BE2C (cell line): ENCODE data around the gene VSIG4.

ENCODE experiments used
- DNase-seq: peaks from one replicate; pipeline ENCODE4 v3.0.0-alpha.2; 2020
- H3K27me3 ChIP-seq: fragments of 250-450 bp; sonication (Bioruptor Pico); 2 replicates; pipeline ENCODE4 v1.5.1; 2020; ENCODE audit warnings: mild to moderate bottlenecking
- H3K36me3 ChIP-seq: fragments of 250-450 bp; sonication (Bioruptor Pico); 2 replicates; pipeline ENCODE4 v1.5.1; 2020; ENCODE audit warnings: mild to moderate bottlenecking
- H3K4me1 ChIP-seq: fragments of 250-450 bp; sonication (Bioruptor Pico); 2 replicates; pipeline ENCODE4 v1.5.1; 2020
- H3K4me3 ChIP-seq: 2 replicates; pipeline ENCODE4 v1.5.1; 2011; ENCODE audit warnings: low read depth, low read length
- H3K9me3 ChIP-seq: fragments of 250-450 bp; sonication (Bioruptor Pico); 2 replicates; pipeline ENCODE4 v1.5.1; 2020
- TF ChIP-seq, protein P1 (sequence below): IDR thresholded peaks from 2 replicates; pipeline ENCODE4 v1.5.1; 2012; ENCODE audit warnings: mild to moderate bottlenecking, low read depth, low read length

Gene VSIG4

DNA sequence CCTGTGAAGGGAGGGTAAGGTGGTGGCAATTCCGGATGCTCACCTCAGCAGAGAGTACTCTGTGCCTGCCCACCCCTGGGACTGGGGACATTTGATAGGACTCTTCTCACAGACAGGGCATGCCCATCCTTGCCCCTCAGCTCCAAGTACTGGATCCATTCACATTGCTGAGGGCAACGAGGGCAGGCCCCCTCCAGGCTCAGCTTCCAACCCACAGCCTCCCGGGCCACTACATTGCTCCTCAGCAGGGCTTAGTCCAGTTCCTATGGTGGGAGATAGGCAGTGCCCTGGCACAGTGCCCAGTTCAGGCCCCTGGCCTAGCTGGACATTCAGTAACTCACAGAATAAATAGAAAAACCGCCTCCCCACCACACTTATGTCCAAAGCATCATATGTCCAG is 15.1 kb upstream of the VSIG4 start:
- Histone ChIP-seq H3K36me3 (no peaks in the 10 kb centered on the region), H3K27me3 (no peaks in the 10 kb centered on the region), H3K4me3 (no peak overlapping the region), H3K9me3 (no peaks in the 10 kb centered on the region), H3K4me1 (no peaks in the 10 kb centered on the region)
- TF ChIP-seq, protein P1, sequence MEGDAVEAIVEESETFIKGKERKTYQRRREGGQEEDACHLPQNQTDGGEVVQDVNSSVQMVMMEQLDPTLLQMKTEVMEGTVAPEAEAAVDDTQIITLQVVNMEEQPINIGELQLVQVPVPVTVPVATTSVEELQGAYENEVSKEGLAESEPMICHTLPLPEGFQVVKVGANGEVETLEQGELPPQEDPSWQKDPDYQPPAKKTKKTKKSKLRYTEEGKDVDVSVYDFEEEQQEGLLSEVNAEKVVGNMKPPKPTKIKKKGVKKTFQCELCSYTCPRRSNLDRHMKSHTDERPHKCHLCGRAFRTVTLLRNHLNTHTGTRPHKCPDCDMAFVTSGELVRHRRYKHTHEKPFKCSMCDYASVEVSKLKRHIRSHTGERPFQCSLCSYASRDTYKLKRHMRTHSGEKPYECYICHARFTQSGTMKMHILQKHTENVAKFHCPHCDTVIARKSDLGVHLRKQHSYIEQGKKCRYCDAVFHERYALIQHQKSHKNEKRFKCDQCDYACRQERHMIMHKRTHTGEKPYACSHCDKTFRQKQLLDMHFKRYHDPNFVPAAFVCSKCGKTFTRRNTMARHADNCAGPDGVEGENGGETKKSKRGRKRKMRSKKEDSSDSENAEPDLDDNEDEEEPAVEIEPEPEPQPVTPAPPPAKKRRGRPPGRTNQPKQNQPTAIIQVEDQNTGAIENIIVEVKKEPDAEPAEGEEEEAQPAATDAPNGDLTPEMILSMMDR: no peak
- no peak for DNase-seq

DNA sequence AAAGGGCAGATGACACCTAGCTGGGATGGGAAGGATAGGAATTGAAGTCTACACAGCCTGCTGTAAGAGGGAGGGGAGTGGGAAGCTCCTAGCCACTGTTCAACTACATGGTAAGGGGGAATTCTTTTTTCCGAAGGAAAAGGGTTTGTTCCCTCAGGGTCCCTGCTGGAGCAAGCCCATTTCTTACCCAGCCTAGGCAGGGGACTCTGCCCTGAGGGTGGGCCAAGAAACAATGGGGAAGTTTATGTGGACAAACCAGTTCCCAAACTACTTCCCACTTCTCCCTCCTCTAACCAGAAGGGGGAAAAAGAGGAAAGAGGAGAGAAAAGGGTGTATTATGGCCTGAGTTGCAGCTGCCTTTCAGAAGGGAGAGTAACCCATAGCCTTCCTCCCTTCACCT is 13.5 kb upstream of the VSIG4 start:
- no peaks in the 10 kb centered on the region for H3K36me3 ChIP-seq
- H3K9me3 ChIP-seq: no peaks in the 10 kb centered on the region
- no peaks in the 10 kb centered on the region for H3K27me3 ChIP-seq
- no peak overlapping the region for H3K4me3 ChIP-seq
- TF ChIP-seq, protein P1: no peak
- no peaks in the 10 kb centered on the region for H3K4me1 ChIP-seq
- DNase-seq: no peak

DNA sequence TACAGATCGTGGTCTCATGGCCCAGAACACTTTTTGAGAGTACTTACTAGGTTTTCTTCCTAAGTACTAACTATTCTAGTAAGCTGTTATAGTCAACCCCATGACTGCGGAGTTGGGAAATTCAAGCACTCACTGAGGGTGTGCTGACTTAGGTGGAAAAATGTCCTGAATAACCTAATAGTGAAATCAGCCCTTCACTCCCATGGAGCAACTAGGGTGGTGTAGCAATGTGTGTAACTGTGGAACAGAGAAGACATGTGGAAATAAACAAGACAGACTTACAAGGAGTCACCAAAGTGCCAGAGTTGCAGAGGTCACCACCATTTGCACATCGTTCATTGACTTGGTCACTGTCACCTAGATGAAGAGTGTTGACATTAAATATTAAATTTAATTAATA is 12.1 kb upstream of the VSIG4 start:
- DNase-seq: no peak
- no peaks in the 10 kb centered on the region for H3K4me1 ChIP-seq
- H3K36me3 ChIP-seq: no peaks in the 10 kb centered on the region
- H3K27me3 ChIP-seq: no peaks in the 10 kb centered on the region
- no peaks in the 10 kb centered on the region for H3K9me3 ChIP-seq
- H3K4me3 ChIP-seq: no peak overlapping the region
- TF ChIP-seq, protein P1: no peak

DNA sequence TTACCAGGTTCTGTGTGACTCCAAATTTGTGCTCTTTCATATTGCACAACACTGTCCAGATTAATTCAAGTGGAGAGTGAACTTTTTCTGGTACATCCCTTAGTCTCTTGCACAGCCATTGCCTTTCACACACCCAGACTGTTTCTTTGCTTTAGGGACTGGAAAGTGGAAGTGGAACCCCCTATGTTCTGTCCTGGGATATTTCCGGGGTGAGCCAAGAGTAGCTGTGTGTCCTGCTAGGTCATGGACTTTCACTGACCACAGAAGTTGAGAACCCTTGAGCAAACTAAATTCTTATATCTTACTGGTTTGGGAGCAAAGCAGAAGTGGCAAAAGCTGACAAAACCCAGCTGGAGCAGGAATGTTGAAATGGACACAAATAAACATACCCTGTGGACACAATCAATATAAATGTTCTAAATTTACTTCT is 10.3 kb upstream of the VSIG4 start:
- no peaks in the 10 kb centered on the region for H3K4me1 ChIP-seq
- TF ChIP-seq, protein P1: no peak
- no peak for DNase-seq
- no peaks in the 10 kb centered on the region for H3K36me3 ChIP-seq
- H3K4me3 ChIP-seq: no peak overlapping the region
- no peaks in the 10 kb centered on the region for H3K27me3 ChIP-seq
- H3K9me3 ChIP-seq: no peaks in the 10 kb centered on the region

DNA sequence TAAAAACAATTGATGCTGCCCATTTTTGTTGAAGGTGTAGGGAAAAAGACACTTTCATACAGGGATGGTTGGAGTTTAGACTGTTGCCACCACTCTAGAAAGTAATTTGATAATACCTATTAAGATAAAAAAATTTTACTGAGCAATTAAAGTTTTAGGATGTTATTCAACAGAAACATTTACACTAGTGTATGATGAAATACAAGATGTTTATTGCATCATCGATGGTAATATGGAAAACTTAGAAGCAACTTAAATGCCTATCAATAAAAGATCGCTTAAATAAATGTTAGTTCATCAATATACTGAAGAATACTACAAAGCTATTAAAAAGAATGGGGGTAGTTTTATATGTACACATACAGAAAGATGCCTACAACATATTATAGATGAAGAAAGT is 9.2 kb upstream of the VSIG4 start:
- Histone ChIP-seq H3K9me3 (no peaks in the 10 kb centered on the region), H3K4me3 (no peak overlapping the region), H3K4me1 (no peaks in the 10 kb centered on the region), H3K27me3 (no peaks in the 10 kb centered on the region), H3K36me3 (no peaks in the 10 kb centered on the region)
- DNase-seq: no peak
- TF ChIP-seq, protein P1: no peak

DNA sequence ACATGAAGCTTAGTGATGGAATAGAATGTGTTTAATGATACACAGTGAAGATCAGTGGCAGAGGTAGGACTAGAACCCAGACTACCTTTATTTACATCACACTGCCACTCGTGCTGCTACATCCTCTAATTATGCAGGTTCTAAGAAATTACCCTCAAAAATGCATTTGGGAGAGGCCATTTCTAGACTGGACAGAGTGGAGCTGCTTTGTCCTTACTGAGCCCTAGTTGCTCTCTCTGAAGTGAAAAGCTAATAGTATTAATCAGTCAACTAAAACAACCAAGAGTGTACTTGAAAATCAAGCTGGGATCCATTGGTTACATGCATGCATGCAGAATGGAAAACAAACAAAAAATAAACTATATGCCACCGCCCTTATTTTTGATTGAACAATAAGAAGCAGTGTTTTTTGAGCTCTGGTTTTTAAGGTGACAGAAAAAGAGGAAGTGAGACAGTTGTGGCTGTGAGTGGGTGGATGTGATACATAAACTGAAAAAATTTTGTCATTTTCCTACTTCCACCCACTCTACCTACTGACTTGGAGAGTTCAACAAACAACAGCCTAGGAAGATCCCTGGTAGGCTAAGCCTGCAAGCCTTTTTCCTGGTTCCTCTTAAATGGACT is 6.8 kb upstream of the VSIG4 start:
- H3K4me1 ChIP-seq: no peaks in the 10 kb centered on the region
- no peak for DNase-seq
- no peaks in the 10 kb centered on the region for H3K36me3 ChIP-seq
- TF ChIP-seq, protein P1: no peak
- no peaks in the 10 kb centered on the region for H3K9me3 ChIP-seq
- no peaks in the 10 kb centered on the region for H3K27me3 ChIP-seq
- H3K4me3 ChIP-seq: no peak overlapping the region
